A549 (cell line): ENCODE data around the gene AGXT. TPM values are rescaled to one million over a fixed set of nuclear protein-coding genes. Genes with fewer than 3 reads are reported as not detected.

Experiments
- ATAC-seq, 2 experiments: fragments of 200-7000 bp in 1 of 2; fragments of >200 bp in 1 of 2; cut with Nextera tagmentation in 1 of 2; cut with Tn5 transposase in 1 of 2; 3 replicates each; pipeline versions ENCODE4 v1.8.0 to v1.9.1; 2018 to 2020; ENCODE audit warnings: mild to moderate bottlenecking in 1 of 2, moderate library complexity in 1 of 2
- CTCF ChIA-PET: fragments of 300-600 bp; sonication (Branson Sonifier 250); formaldehyde crosslinking; extraction: SDS; loops from one replicate; lab custom pipeline; 2021; ENCODE audit warnings: antibody characterized with exemption, inconsistent platforms; lab: Yijun Ruan, JAX
- POLR2A ChIA-PET: fragments of 350-600 bp; formaldehyde crosslinking; extraction: SDS; loops from one replicate; lab custom pipeline; 2021; ENCODE audit warnings: antibody characterized with exemption, inconsistent platforms; lab: Yijun Ruan, JAX
- DNase-seq, 2 experiments: peaks; one replicate each; pipeline versions ENCODE4 v3.0.0 to v3.0.0-alpha.2; 2011 to 2016; ENCODE audit warnings: low read depth in 1 of 2, low spot score in 1 of 2
- FAIRE-seq: peaks from 2 replicates; lab custom pipeline; 2011; peaks lifted over from hg19 to GRCh38; lab: Jason Lieb, UNC
- H3K27ac ChIP-seq, 2 experiments: fragments of >200 bp; sonication (Bioruptor Twin); formaldehyde crosslinking; 3 replicates each; pipeline ENCODE4 v1.5.1; 2016 to 2017
- H3K4me1 ChIP-seq: fragments of >200 bp; sonication (Bioruptor Twin); formaldehyde crosslinking; 3 replicates; pipeline ENCODE4 v1.6.1; 2016
- H3K4me2 ChIP-seq: fragments of >200 bp; sonication (Bioruptor Twin); formaldehyde crosslinking; 3 replicates; pipeline ENCODE4 v1.6.1; 2016
- H3K4me3 ChIP-seq: fragments of >200 bp; sonication (Bioruptor Twin); formaldehyde crosslinking; 3 replicates; pipeline ENCODE4 v1.5.1; 2016
- H3K9me3 ChIP-seq: fragments of >200 bp; sonication (Bioruptor Twin); formaldehyde crosslinking; 3 replicates; pipeline ENCODE4 v1.6.1; 2016
- ATOH8 ChIP-seq: fragments of 250-450 bp; sonication (Bioruptor Pico); IDR thresholded peaks from 2 replicates; pipeline ENCODE4 v1.5.0; 2020; ENCODE audit warnings: low read depth, mild to moderate bottlenecking, moderate library complexity
- CEBPB ChIP-seq, 2 experiments: fragments of >200 bp in 1 of 2; sonication (Bioruptor Twin) in 1 of 2; formaldehyde crosslinking in 1 of 2; IDR thresholded peaks; 2 replicates each; pipeline ENCODE4 v1.6.1; 2012 to 2016
- CHD4 ChIP-seq: fragments of 200-600 bp; sonication (generic); IDR thresholded peaks from 2 replicates; pipeline ENCODE4 v1.6.1; 2016; ENCODE audit warnings: antibody characterized with exemption, mild to moderate bottlenecking, borderline replicate concordance
- ELK1 ChIP-seq: fragments of 150-350 bp; IDR thresholded peaks from 2 replicates; pipeline ENCODE4 v1.6.1; 2014; ENCODE audit warnings: low read depth, mild to moderate bottlenecking, low read length
- HDAC2 ChIP-seq: fragments of 200-600 bp; sonication (generic); IDR thresholded peaks from 2 replicates; pipeline ENCODE4 v1.6.1; 2016
- HOXA7 ChIP-seq: fragments of 250-450 bp; sonication (Bioruptor Pico); IDR thresholded peaks from 2 replicates; pipeline ENCODE4 v1.5.0; 2020; ENCODE audit warnings: mild to moderate bottlenecking, moderate library complexity
- HOXB5 ChIP-seq: fragments of 250-450 bp; sonication (Bioruptor Pico); IDR thresholded peaks from 2 replicates; pipeline ENCODE4 v1.5.0; 2020; ENCODE audit warnings: mild to moderate bottlenecking, moderate library complexity
- MAFK ChIP-seq: fragments of 450-650 bp; IDR thresholded peaks from 2 replicates; pipeline ENCODE4 v1.6.1; 2014; ENCODE audit not compliant: partially characterized antibody
- MAX ChIP-seq: IDR thresholded peaks from 2 replicates; pipeline ENCODE4 v1.6.1; 2012
- MAZ ChIP-seq: fragments of 150-350 bp; IDR thresholded peaks from 2 replicates; pipeline ENCODE4 v1.6.1; 2014; ENCODE audit warnings: antibody characterized with exemption, low read depth, low read length, borderline replicate concordance
- MYC ChIP-seq: IDR thresholded peaks from 2 replicates; pipeline ENCODE4 v1.6.1; 2012; ENCODE audit warnings: mild to moderate bottlenecking, inconsistent platforms, low read length, improper control_type of control experiment, borderline replicate concordance
- RAD21 ChIP-seq, 2 experiments: fragments of >200 bp in 1 of 2; sonication (Bioruptor Twin) in 1 of 2; formaldehyde crosslinking in 1 of 2; IDR thresholded peaks in 1 of 2; conservative IDR thresholded peaks in 1 of 2; 2 replicates in 1 of 2; 3 replicates in 1 of 2; pipeline ENCODE4 v1.6.1; 2012 to 2018; ENCODE audit warnings: inconsistent platforms in 1 of 2
- RCOR1 ChIP-seq: fragments of 150-350 bp; IDR thresholded peaks from 2 replicates; pipeline ENCODE4 v1.6.1; 2014; ENCODE audit warnings: antibody characterized with exemption, low read length, low read depth
- REST ChIP-seq: fragments of 200-600 bp; sonication (generic); IDR thresholded peaks from 2 replicates; pipeline ENCODE4 v1.6.1; 2016; ENCODE audit warnings: antibody characterized with exemption, mild to moderate bottlenecking, moderate library complexity
- RFX5 ChIP-seq: fragments of 450-650 bp; IDR thresholded peaks from 2 replicates; pipeline ENCODE4 v1.7.1; 2014; ENCODE audit warnings: antibody characterized with exemption, mild to moderate bottlenecking, moderate library complexity
- RNF2 ChIP-seq: fragments of 200-600 bp; sonication (generic); IDR thresholded peaks from 2 replicates; pipeline ENCODE4 v1.6.1; 2016; ENCODE audit warnings: low read depth, mild to moderate bottlenecking, antibody characterized with exemption, moderate library complexity, borderline replicate concordance
- WGBS: methylation state at CpG from one replicate; pipeline ENCODE4 v1.1.6; 2017; ENCODE audit errors: missing lambda C conversion rate; 5-methylcytosine and 5-hydroxymethylcytosine counted together
- polyA plus RNA-seq, 4 experiments: library from polyadenylated mRNA; depleted of rRNA in 3 of 4; stranded (reverse); fragments of >200 nt; fragmentation: RNase III in 1 of 4; extraction: RNeasy Plus Mini Kit Qiagen cat#74134 plus additional on column Dnase treatment in 1 of 4; gene quantifications; 2 replicates in 3 of 4; 3 replicates in 1 of 4; pipeline ENCODE4 v1.2.3, GENCODE V29; 2011 to 2017

Gene AGXT
- polyA plus RNA-seq, 2 of the 4 experiments (the other 2 are of a cell fraction): not detected

- peak overlapping the region; percentile 29 to 66; a peak in 5 of 6 replicates for H3K27ac ChIP-seq
- ATAC-seq (peak; percentile 49 to 84; a peak in 5 of 6 replicates), FAIRE-seq (no peak), DNase-seq (peak; percentile 44 to 50)
- H3K9me3 ChIP-seq: peaks cover 15% of the 10 kb centered on the region
- peak overlapping the region; percentile 58 for H3K4me3 ChIP-seq
- ChIA-PET CTCF (interaction anchor here (1.2 to 1.6 kb wide), 2 partner anchors 20 to 31 kb away, joined by 6 to 7 read pairs; no protein-coding TSS in a partner anchor), POLR2A (no interaction called here)
- H3K4me1 ChIP-seq: peaks cover 22% of the 10 kb centered on the region
- H3K4me2 ChIP-seq: peak overlapping the region; percentile 100
- 2% methylated on average over 9 of the region's 64 CpGs for WGBS
- TF ChIP-seq RCOR1 (no peak), REST (no peak), MAZ (no peak), CHD4 (no peak), MYC (no peak), HDAC2 (no peak)
Observed at GRCh38 chr2:240820607-240821428, 47.8 kb upstream of the AGXT start.

- ATAC-seq (no peak), FAIRE-seq (no peak), DNase-seq (no peak)
- no peak for TF ChIP-seq HOXA7 (CRISPR knock-in tag)
- no peak for TF ChIP-seq RNF2
- no peak for TF ChIP-seq ATOH8 (CRISPR knock-in tag)
- no peak for TF ChIP-seq CEBPB (IDR thresholded peaks at IDR 0.05)
- TF ChIP-seq RFX5: no peak
- TF ChIP-seq ELK1: no peak
- no peak for TF ChIP-seq MYC
- no peak for TF ChIP-seq MAFK
- no peak for TF ChIP-seq HOXB5 (CRISPR knock-in tag)
- TF ChIP-seq RAD21 (conservative IDR thresholded peaks at IDR 0.05 in 1 of 2, IDR thresholded peaks at IDR 0.05 in 1 of 2): no peak
- no peak for TF ChIP-seq MAX
- Histone ChIP-seq H3K27ac (no peak overlapping the region), H3K4me1 (peaks cover 22% of the 10 kb centered on the region), H3K4me3 (peak overlapping the region; percentile 58; the same call in 2 of the 3 replicates), H3K9me3 (peaks cover 15% of the 10 kb centered on the region), H3K4me2 (peak overlapping the region; percentile 100)
- ChIA-PET CTCF (interaction anchor here (1.2 to 1.6 kb wide), 2 partner anchors 19 to 30 kb away, joined by 6 to 7 read pairs; no protein-coding TSS in a partner anchor), POLR2A (no interaction called here)
- 15% methylated on average over 7 of the region's 7 CpGs for WGBS
Observed at GRCh38 chr2:240821429-240821778, 47.2 kb upstream of the AGXT start.
